Lung microvascular endothelial cell (primary cell): Measurements from ENCODE around the gene MKX. TPM values are rescaled to one million over a fixed set of nuclear protein-coding genes. Genes with fewer than 3 reads are reported as not detected.
"Not testable (repeated sequence)": the region's sequence is repeated elsewhere in the genome, so short reads cannot be mapped to it uniquely, and the experiment has no call there.

Experiments
- DNase-seq, 2 donors: peaks; one replicate each; pipeline versions ENCODE4 v3.0.0 to v3.0.0-alpha.2; 2010; ENCODE audit warnings: low read depth in 2 of 2
- total RNA-seq: library from RNA; depleted of rRNA; stranded (reverse); fragments of >200 nt; gene quantifications from 2 replicates; pipeline ENCODE4 v1.2.1, GENCODE V29; 2014

MKX gene
- total RNA-seq, 1 donor from 2014 or later: 0.20 TPM

- no peak for DNase-seq
Observed at GRCh38 chr10:27695088-27695487, 50.5 kb downstream of the MKX start.

DNA sequence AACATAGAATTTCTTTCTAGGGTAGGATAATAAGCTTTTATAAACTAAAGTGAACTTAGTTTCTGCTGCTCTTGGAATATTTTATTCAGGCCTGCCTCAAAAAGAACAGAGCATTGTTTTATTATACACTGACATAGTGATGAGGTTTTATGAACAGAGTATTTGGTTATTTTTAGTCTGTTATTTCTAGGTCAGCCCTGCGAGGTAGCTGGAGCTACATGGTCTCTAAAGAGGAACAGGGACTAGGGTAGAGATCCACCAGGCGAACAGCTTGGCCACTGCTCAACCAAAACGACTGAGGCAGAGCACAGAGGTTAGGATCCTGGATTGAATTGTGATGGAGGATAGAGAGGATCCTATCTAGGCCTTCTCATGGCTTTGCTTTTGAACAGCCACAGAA is 53.0 kb downstream of the MKX start:
- DNase-seq: no peak

GRCh38 chr10:27688991-27689390 is 56.6 kb downstream of the MKX start:
- DNase-seq: no peak

DNA sequence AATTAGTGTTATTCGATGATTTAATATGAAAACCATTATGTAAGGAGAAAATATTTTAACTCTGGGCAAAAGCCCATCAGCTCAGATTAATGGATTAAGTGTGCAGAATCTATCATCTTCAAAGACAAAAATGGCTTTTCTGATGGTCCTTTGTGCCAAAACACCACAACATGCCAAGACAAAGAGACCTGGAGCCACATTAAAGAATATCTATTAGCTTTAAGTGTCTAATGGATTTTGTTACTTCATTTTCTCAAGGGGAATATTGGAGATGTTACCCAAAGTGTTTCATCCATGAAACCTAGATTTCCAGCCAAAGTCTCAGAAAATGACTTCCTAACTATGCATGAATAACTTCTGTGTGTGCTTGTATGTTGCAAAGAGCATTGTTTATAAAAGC is 57.3 kb downstream of the MKX start:
- DNase-seq: no peak

DNA sequence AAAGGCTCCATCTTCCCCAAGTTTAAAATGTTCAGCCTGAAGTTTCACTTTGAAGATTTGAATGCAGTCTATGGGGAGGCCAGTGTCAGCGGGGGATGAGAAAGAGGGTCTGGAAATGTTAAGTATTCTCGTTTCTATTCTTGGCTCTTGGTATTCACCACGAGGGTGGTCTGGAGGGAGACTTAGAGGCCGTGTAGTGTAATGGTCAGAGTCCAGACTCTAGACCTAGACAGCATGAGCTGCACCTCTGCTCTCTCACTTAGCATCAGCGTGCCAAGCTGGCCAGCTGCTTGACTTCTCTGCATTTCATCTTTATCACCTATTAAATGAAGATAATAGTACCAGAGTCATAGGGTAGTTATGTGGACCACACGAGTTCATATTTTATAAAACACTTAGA is 57.9 kb downstream of the MKX start:
- no peak for DNase-seq

GRCh38 chr10:27687326-27687725 is 58.3 kb downstream of the MKX start:
- peak; percentile 3 to 27 for DNase-seq

DNA sequence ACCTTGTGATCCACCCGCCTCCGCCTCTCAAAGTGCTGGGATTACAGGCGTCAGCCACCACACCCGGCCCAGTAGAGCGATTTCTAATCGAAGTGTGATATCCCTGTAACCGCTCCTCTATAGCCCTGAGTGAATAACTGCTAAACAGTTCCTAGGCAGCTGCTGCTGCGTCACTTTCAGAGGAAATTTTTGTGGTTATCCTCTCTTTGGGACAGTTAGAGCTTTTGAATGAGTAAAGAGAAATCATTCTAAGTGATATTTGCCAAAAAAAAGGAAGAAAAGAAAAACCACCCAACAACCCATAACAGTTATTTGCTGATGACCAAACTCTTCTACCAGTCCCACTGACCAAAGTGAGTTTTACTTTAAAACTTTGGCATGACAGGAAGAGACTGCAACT is 59.9 kb downstream of the MKX start:
- no peak for DNase-seq

- no peak for DNase-seq
Observed at GRCh38 chr10:27683226-27683625, 62.4 kb downstream of the MKX start.

DNA sequence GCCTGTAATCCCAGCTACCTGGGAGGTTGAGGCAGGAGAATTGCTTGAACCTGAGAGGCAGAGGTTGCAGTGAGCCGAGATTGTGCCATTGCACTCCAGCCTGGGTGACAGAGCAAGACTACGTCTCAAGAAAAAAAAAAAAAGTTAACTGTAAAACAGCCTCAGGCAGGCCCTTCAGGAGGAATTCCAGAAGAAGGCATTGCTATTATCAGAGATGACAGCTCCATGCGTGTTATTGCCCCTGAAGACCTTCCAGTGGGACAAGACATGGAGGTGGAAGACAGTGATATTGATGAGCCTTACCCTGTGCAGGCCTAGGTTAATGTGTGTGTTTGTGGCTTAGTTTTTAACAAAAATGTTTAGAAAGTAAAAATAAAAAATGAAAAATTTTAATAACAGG is 63.8 kb downstream of the MKX start:
- not testable (repeated sequence) for DNase-seq

DNA sequence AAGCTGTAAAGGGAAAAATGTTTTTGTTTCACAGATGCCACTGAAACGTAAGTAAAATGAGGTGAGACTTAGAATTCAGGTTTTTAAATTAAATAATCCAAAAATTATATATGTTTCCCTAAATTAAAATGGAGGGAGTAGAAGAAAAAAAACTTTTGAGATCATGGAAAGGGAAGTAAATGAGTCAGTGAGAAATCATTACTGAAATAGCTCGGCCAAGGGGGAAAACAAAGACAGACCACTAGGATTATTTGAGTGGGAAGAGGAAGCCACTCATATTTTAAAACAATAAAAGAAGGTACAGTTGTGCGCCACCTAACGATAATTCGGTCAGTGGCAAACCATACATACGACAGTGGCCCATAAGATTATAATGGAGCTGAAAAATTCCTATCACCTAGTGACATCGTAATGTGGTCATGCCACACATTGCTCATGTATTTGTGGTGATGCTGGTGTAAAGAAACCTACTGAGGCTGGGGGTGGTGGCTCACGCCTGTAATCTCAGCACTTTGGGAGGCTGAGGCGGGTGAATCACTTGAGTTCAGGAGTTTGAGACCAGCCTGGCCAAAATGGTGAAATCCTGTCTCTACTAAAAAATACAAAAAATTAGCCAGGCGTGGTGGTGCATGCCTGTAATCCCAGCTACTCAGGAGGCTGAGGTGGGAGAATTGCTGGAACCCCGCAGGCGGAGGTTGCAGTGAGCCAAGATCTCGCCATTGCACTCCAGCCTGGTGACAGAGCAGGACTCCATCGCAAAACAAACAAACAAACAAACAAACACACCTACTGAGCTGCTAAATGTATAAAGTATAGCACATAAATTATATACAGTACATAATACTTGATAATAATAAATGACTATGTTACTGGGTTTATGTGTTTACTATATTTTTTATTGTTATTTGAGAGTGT is 64.7 kb downstream of the MKX start:
- no peak for DNase-seq

- DNase-seq: no peak
Observed at GRCh38 chr10:27680006-27680557, 65.5 kb downstream of the MKX start.

GRCh38 chr10:27679369-27679912 is 66.2 kb downstream of the MKX start:
- no peak for DNase-seq

- DNase-seq: no peak
Observed at GRCh38 chr10:27678166-27678565, 67.5 kb downstream of the MKX start.

DNA sequence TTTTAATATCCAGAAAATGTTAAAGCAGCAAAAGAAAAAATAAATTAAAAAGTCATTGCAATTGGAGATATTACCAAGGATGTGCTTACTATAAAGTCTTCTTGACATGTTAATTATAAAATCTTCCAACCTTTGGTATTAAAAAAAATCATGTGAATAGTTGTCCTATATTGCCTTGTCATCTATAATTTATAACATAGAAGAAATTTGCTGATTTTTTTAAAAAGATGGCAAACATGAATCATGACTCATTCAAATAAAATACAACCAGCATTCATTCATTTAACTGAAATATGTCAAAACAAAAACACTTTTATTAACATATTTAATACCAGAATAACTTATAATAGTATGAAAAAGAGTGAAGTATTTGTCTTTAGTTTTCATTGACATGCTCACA is 72.6 kb downstream of the MKX start:
- no peak for DNase-seq

DNA sequence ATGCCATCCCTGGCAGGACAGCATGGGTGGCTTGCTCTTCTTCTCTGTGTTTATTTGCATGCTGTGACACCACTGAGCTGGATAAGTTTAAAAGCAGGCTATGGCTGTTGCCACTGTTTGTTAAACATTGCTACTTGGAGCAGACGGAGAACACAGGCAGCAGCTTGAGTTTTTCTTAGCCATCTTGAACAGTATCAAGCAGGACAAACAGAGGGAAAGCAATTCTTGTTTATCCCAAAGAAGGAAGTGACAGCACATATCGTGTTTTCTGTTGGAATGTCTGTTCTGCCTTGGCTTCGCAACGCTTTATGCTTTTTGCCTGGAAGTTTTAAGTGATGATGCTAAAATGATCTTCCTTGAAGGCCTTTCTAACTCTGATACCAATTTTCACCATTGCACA is 73.8 kb downstream of the MKX start:
- no peak for DNase-seq

DNA sequence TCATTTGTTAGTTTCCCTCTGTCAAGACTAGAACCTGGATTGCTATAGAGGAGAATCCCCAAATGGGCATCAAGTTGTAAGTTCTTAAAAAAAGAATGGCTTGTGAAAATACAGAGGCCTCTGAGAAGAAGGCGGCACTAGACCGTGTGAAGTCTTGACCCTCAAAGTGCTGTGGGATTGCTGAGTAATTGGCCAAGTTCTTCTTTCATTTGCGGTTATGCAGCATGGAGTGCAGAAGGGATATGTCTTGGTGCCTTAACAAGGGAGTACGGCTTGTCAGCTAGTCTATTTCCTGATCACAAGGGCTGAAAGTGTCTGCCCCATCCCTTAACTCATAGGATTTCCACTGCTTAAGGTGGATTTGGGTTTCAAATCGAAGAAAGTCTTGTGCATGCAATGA is 81.2 kb downstream of the MKX start:
- no peak for DNase-seq

DNA sequence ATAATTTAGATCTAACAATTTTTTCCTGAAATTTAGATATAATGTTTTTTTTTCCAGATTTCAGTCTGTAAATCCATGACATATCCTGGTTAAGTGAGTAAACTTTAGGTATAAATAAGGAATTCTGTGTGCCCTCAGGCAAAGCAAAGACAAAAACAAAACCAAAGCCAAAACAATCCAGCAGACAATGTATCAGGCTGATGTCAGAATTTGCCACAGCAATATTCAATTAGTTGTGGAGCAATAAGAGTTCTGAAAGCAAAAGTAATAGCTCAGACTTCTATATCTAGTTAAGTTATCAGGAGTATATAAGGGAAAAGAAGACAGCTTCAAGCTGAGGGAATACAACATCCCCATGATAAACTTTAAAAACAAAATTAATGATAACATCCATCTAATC is 82.0 kb downstream of the MKX start:
- DNase-seq: no peak

- no peak for DNase-seq
Observed at GRCh38 chr10:27661514-27662286, 83.9 kb downstream of the MKX start.

DNA sequence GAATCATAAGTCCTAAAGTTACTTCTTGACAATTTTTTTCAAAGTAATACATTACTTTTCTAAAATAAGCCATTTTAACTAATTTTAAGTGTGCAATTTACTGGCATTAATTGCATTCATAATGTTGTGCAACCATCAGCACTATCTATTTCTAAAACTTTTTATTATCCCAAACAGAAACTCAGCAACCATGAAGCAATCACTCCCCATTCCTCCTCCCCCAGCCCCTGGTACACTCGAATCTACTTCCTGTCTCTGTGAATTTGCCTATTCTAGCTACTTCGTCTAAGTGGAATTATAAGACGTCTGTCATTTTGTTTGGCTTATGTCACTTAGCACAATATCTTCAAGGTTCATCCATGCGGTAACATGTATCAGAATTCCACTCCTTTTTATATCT is 84.9 kb downstream of the MKX start:
- DNase-seq: no peak

DNA sequence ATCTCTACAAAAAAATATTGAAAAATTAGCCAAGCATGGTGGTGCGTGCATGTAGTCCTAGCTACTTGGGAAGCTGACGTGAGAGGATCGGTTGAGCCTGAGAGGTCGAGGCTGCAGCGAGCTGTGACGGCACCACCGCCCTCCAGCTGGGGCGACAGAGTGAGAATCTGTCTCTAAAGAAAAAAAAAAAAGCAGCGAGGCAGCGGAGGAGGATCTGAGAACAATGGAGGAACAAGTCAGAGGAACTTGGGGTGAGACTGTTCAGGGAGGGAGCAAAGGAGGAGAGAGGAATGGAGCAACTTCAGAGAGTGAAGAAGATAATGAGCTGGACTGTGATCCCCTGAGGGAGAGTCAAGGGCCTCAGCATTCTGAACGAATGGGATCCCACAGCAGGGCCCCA is 85.4 kb downstream of the MKX start:
- DNase-seq: no peak

DNA sequence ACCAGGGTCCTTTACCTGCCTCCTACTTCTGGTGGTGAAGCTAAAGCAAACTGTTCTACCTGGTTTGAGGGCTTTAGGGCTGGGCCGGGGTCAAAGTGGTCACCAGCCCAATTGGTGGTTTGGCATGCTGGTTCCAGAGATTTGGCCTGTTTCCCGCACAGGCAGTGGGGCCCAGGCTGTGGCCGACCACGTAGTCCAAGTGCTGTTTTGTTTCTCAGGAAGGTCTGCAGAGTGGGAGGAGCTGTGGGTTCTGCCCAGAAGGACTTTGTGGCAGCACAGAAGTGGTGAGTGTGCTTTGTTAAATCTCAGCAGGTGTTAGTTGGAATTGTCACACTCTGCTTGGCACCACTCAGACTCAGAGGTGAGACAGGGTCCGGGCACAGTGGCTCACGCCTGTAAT is 85.8 kb downstream of the MKX start:
- no peak for DNase-seq

- DNase-seq: no peak
Observed at GRCh38 chr10:27658788-27659187, 86.8 kb downstream of the MKX start.
